ENCODE measurements around the gene FOCAD.
"Not testable (repeated sequence)": the region's sequence is repeated elsewhere in the genome, so short reads cannot be mapped to it uniquely, and the experiment has no call there.

The FOCAD gene

GRCh38 chr9:20671635-20672034, 12.4 kb upstream of the FOCAD start:
- no peak for DNase-seq (ENCODE audit: low read depth in 3 of 3)

GRCh38 chr9:20673537-20673936, 10.5 kb upstream of the FOCAD start:
- DNase-seq (ENCODE audit: low read depth in 3 of 3), result not testable (repeated sequence)

DNA sequence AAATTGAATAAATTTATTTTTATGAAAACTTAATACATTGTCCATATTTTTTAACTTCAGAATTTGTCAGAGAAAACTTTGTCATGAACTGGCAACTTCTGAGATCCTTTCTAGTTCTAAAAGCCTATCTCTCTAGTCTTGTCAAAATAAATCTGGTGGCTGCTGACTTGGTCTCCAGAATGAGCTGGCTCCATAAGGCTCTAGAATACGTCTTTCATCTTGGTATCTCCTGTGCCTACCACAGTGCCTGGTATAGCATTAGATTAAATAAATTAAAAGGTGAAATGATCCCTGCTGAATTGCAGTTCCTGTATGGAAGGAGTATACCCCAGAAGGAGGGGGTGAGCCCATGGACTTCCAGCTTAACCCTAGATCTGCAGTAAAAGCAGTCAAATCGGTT, 2.6 kb upstream of the FOCAD start:
- no peak for DNase-seq (ENCODE audit: low read depth in 3 of 3)

DNA sequence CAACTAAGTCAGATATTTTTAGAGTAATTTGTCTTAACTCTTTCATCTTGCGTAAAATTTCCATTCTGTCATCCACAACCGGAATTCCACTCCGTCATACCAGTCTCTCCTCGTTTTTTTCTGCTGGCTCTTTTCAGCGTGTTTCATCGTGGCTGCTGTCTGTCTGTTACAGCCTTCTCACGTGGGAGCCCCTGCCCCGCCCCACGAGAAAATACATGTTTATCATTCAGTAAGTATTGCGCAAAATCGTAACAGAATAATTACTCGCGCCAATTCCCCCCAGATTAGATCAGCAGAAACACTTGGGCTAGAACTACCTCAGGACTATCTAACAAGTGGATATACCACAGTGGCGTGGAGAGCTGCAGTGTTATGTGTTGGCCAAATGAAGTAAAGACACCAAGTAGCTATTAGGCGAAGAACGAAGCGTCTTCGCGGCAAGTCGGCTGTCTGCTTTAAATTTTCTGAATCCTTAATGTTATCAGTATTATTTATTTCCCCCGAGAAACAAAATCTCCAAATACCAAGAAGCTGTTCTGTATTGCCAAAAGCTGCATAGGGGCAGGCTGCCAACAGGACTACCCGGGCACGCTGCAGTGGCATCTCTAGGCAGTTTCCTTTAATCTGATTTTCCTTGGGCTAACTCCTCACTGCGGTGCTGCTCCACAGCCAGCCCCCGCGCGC, 566 bp upstream of the FOCAD start:
- peak; percentile 11 to 26 (median 17) for DNase-seq (ENCODE audit: low read depth in 3 of 3)

DNA sequence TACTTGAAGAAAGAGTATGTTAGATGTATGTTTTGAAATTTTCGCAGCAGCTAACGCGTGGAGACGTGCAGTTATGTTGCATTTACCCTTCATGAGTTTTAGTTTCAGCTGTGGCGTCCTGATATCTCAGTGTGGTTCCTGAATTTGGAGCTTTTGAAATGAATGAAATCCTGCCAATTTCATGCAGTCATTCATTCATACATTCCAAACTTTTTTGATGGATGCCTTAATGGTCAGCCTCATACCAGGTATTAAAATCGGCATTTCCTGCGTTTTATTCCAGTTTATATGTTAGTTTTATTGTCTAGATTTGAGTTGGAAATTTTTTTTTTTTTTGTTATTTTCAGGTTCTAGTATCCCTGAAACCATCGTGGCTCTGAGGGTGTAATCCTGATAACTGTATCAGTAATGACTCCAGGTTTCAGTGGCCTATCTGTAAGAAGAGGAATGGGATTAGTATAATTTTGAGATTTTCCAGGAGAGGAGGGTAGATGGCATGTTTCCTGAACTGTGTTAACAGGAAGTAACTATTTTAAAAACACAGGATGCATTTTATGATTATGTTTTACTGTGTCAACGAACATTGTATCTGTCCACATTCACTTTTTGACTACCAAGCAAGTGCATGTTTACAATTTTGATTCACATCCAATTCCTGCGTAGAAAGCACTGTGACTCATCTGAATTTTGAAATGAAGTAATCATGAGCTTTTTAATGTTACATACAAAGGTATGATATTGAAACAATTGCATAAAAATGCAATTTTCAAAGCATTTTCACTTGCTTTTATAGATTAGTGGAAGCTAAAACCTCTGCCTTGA, 1.0 kb downstream of the FOCAD start:
- DNase-seq (ENCODE audit: low read depth in 3 of 3), result no peak

- no peak for DNase-seq (ENCODE audit: low read depth in 3 of 3)
Observed at GRCh38 chr9:20685769-20686168, 1.7 kb downstream of the FOCAD start.

- DNase-seq (ENCODE audit: low read depth in 3 of 3), result no peak
Observed at GRCh38 chr9:20689833-20690232, 5.8 kb downstream of the FOCAD start.

DNA sequence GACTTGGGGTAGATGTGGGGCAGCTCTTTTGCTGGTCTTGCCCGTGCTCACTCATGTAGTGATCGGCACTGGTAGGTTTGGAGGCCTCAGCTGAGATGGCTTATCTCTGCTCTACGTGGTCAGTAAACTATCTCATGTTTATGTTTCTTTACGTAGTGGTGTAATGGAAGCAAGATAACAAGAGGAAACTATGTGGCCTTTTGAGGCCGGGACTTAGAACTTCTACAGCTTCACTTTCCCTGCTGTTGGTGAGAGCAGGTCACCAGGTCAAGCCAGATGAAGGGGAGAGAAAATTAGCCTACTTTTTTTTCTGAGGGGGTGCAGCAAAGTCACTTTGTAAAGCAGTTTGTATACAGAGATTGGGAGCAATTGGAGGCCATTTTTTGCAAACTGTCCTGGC, 8.5 kb downstream of the FOCAD start:
- DNase-seq (ENCODE audit: low read depth in 3 of 3), result no peak

- no peak for DNase-seq (ENCODE audit: low read depth in 3 of 3)
Observed at GRCh38 chr9:20693068-20693467, 9.0 kb downstream of the FOCAD start.

DNA sequence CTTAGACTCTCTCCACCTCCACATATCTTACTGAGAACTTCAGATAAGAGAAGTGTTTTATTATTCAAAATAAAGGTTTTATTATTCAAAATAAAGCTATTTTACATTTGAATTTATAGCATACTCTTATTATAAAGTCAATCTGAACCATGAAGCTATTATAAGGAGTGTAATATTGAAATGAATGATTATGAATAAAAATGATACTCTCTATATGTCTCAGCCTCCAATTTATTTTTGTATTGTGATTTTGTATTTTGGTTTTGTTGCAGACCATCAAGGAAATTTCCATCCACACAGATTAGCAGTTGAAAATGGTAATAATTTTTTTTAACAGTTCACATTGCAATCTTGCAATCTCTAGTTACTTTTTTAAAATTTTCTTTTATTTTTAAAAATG, 10.2 kb downstream of the FOCAD start:
- no peak for DNase-seq (ENCODE audit: low read depth in 3 of 3)

- no peak for DNase-seq (ENCODE audit: low read depth in 3 of 3)
Observed at GRCh38 chr9:20697021-20697719, 13.1 kb downstream of the FOCAD start.

DNA sequence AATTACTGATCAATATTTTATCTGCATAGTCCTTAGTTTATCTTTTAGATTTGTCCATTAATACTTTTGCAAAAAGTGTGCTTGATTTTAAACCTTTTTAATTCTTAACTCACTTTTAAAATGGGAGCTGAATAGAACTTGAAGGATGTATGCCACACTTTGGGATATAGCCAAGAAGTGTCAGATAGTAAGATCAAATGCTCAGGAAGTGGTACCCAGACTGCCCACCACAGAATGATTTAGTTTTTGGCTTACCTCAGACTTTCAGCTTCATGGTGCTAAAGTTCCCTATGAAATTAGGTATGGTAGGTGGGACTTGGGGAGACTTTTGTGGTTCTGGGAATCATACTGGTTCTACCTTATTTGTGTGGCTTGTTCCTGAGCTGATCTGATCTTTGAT, 14.7 kb downstream of the FOCAD start:
- no peak for DNase-seq (ENCODE audit: low read depth in 3 of 3)

- no peak for DNase-seq (ENCODE audit: low read depth in 3 of 3)
Observed at GRCh38 chr9:20701060-20701459, 17.0 kb downstream of the FOCAD start.

DNA sequence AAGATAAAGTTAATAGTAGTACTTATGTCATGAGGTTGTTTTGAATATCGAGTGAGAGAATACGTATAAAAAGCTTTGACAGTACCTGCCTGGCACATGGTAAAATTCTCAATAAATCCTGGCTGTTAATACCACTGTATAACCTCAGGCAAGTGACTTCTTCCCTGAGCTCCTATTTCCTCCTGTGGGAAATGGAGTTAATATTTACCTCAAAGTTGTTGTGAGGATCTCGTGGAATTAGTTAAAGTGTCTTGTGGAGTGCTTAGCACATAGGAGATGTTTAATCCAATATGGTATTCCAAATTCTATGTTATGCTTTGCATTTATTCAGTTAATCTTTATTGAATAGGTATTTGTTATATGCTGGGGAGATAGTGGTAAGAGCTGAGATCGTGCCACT, 18.5 kb downstream of the FOCAD start:
- no peak for DNase-seq (ENCODE audit: low read depth in 3 of 3)

- no peak for DNase-seq (ENCODE audit: low read depth in 3 of 3)
Observed at GRCh38 chr9:20703146-20703545, 19.1 kb downstream of the FOCAD start.

DNA sequence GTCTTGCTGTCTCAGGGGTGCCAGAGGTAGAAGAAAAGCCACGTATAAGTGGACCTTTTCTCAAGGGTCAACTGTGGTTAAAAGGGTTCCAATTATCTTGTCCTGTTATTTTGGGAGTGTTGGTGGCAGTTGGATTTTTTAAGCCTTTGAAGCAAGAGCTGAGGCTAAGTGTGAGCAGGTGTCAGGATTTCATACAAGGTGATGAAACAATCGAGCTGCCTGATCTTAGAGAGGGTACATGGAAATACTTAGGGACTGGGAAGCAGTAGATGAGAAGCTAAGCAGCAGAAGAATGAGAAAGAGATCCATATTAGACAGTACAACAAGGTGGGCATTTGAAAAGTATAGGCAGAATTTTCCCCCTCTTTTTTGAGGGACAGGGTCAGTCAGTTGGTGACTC, 23.6 kb downstream of the FOCAD start:
- DNase-seq (ENCODE audit: low read depth in 3 of 3), result no peak

DNA sequence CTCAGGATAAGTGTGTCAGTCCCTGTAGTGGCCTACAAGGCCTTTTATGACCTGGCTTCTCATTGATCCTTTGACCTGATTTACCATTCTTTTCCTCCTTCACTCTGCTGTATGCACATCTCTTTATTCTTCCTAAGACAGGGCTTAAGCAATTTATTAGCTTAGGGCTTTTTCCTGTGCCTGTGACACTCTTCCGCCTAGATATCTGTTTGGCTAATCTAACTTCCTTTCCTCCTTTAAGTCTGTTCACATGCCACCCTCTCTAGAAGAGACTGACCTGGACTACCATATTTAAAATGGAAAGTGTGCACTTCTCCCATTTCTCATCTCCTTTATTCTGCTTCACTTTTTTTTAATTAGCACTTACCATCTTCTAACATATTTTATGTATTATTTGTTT, 29.1 kb downstream of the FOCAD start:
- no peak for DNase-seq (ENCODE audit: low read depth in 3 of 3)

GRCh38 chr9:20714442-20715415, 30.7 kb downstream of the FOCAD start:
- DNase-seq (ENCODE audit: low read depth in 3 of 3), result no peak

DNA sequence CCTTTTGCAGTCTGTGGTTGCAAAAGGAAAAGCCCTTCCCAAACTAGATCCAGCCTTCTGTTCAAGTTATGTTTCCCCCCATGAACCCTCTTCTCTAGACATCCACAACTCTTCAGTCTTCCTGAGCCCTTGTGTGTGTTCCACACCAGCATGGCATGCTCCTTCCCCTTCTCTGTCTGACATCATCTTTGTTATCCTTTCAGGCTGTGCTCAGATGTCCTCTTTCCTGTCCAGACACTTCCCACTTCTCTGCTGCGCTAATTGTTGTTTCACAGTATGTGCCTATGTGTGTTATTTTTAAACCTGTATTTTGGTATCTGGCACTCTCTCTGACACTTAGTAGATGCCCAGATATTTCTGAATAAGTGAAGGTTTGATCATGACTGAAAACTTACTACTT, 38.2 kb downstream of the FOCAD start:
- DNase-seq (ENCODE audit: low read depth in 3 of 3), result no peak

DNA sequence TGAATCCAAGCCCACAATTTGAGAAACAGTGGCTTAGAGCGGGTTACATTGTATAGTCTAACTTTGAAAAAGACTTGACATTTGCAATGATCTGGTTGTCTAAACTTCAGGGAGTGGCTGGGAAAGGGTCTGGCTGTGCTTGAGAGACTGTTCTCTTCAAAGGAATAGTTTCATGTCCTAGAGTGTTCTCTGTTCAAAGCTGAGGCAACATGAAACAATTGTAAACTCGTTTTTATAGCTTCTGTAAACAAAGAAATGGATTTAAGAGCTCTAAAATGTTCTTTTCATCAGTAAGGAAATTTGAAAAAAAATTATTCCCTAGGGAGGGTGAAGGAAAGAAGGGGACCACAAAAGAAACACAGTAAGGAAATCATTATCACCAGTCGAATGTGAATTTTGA, 41.6 kb downstream of the FOCAD start:
- no peak for DNase-seq (ENCODE audit: low read depth in 3 of 3)

DNA sequence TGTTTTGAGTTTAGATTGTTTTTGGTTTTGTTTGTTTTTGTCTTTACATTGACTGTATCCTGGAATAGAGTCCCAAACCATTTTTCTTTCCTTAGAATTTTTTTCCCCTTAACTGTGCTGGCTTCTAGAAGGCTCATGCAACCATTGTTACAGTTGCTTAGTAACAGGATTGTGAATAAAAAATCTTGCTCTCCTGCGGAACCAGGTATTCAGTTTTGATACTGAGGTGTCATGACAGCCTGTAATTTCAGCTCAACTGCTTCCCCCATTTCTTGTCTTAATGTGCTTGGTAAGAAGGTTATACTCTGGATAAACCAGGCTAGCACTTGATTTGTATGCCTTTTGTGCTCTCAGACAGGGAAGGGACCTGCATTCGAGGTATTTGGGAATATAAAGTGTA, 42.1 kb downstream of the FOCAD start:
- DNase-seq (ENCODE audit: low read depth in 3 of 3), result no peak
